Measurements from ENCODE around the gene FRMD3.

FRMD3 gene

GRCh38 chr9:83296123-83296522 lies 242.1 kb downstream of the FRMD3 start:
- H3K4me1 ChIP-seq (ENCODE audit: control insufficient read depth, insufficient read depth, low read depth, low read length), result no peaks in the 10 kb centered on the region
- no peak overlapping the region for H3K27ac ChIP-seq (ENCODE audit: low read length, poor library complexity, severe bottlenecking)
- no peaks in the 10 kb centered on the region for H3K36me3 ChIP-seq (ENCODE audit: control insufficient read depth in 1 of 2, insufficient read depth in 2 of 2, low read depth in 1 of 2, low read length in 2 of 2)
- H2BK15ac ChIP-seq (ENCODE audit: low read depth, poor library complexity, severe bottlenecking), result no peak overlapping the region
- H3K14ac ChIP-seq (ENCODE audit: low read length in 2 of 2), result no peak overlapping the region
- H3K18ac ChIP-seq (ENCODE audit: low read depth in 1 of 2, low read length in 2 of 2), result no peak overlapping the region
- H2AK5ac ChIP-seq (ENCODE audit: low read length, severe bottlenecking), result no peak overlapping the region
- H3K4me3 ChIP-seq (ENCODE audit: insufficient read depth in 1 of 2, low read depth in 1 of 2, low read length in 2 of 2), result no peak overlapping the region
- H2BK5ac ChIP-seq (ENCODE audit: low read depth, low read length, poor library complexity, severe bottlenecking), result no peak overlapping the region
- no peak overlapping the region for H4K8ac ChIP-seq (ENCODE audit: low read length)
- H3K27me3 ChIP-seq (ENCODE audit: control insufficient read depth in 1 of 2, insufficient read depth in 1 of 2, low read length in 2 of 2), result peaks cover 0 to 53% of the 10 kb centered on the region in 2 experiments
- no peak overlapping the region for H3K4me2 ChIP-seq (ENCODE audit: low read length, poor library complexity, severe bottlenecking)
- no peak overlapping the region for H2BK120ac ChIP-seq (ENCODE audit: low read depth, low read length)
- H2AFZ ChIP-seq (ENCODE audit: low read depth, low read length), result no peak overlapping the region
- H3K79me1 ChIP-seq (replicated peaks; ENCODE audit: low read length, poor library complexity, severe bottlenecking), result no peaks in the 10 kb centered on the region
- DNase-seq, result no peak
- WGBS, result 57% methylated on average over 1 of the region's 2 CpGs
- no peaks in the 10 kb centered on the region for H3K9me3 ChIP-seq (ENCODE audit: control insufficient read depth, low read length)
- H3K4ac ChIP-seq (ENCODE audit: low read depth in 1 of 2, low read length in 2 of 2), result no peak overlapping the region
- H3K9ac ChIP-seq (ENCODE audit: low read length), result no peak overlapping the region
- no peak overlapping the region for H2BK12ac ChIP-seq (ENCODE audit: low read length in 2 of 2)
- H3K23ac ChIP-seq (ENCODE audit: low read length in 2 of 2), result no peak overlapping the region
- no peak overlapping the region for H4K91ac ChIP-seq (ENCODE audit: low read length)

- Histone ChIP-seq H2BK5ac (ENCODE audit: low read depth, low read length, poor library complexity, severe bottlenecking) (no peak overlapping the region), H3K23ac (ENCODE audit: low read length in 2 of 2) (no peak overlapping the region), H2BK120ac (ENCODE audit: low read depth, low read length) (no peak overlapping the region), H2AFZ (ENCODE audit: low read depth, low read length) (no peak overlapping the region), H4K91ac (ENCODE audit: low read length) (no peak overlapping the region), H3K79me1 (replicated peaks; ENCODE audit: low read length, poor library complexity, severe bottlenecking) (no peaks in the 10 kb centered on the region), H4K8ac (ENCODE audit: low read length) (no peak overlapping the region), H3K4ac (ENCODE audit: low read depth in 1 of 2, low read length in 2 of 2) (no peak overlapping the region), H3K4me2 (ENCODE audit: low read length, poor library complexity, severe bottlenecking) (no peak overlapping the region), H3K9ac (ENCODE audit: low read length) (no peak overlapping the region), H3K9me3 (ENCODE audit: control insufficient read depth, low read length) (no peaks in the 10 kb centered on the region), H2BK15ac (ENCODE audit: low read depth, poor library complexity, severe bottlenecking) (no peak overlapping the region), H3K27me3 (ENCODE audit: control insufficient read depth in 1 of 2, insufficient read depth in 1 of 2, low read length in 2 of 2) (peaks cover 0 to 56% of the 10 kb centered on the region in 2 experiments), H2BK12ac (ENCODE audit: low read length in 2 of 2) (no peak overlapping the region), H3K4me3 (ENCODE audit: insufficient read depth in 1 of 2, low read depth in 1 of 2, low read length in 2 of 2) (no peak overlapping the region), H3K27ac (ENCODE audit: low read length, poor library complexity, severe bottlenecking) (no peak overlapping the region), H3K36me3 (ENCODE audit: control insufficient read depth in 1 of 2, insufficient read depth in 2 of 2, low read depth in 1 of 2, low read length in 2 of 2) (no peaks in the 10 kb centered on the region), H3K18ac (ENCODE audit: low read depth in 1 of 2, low read length in 2 of 2) (no peak overlapping the region), H2AK5ac (ENCODE audit: low read length, severe bottlenecking) (no peak overlapping the region), H3K4me1 (ENCODE audit: control insufficient read depth, insufficient read depth, low read depth, low read length) (no peaks in the 10 kb centered on the region), H3K14ac (ENCODE audit: low read length in 2 of 2) (no peak overlapping the region)
- 56% methylated on average over 1 of the region's 2 CpGs for WGBS
- DNase-seq, result no peak
These were observed 243.4 kb downstream of the FRMD3 start for GRCh38 chr9:83294816-83295215.

GRCh38 chr9:83291196-83291595 lies 247.0 kb downstream of the FRMD3 start:
- Histone ChIP-seq H4K91ac (ENCODE audit: low read length) (no peak overlapping the region), H2AK5ac (ENCODE audit: low read length, severe bottlenecking) (no peak overlapping the region), H3K4me1 (ENCODE audit: control insufficient read depth, insufficient read depth, low read depth, low read length) (no peaks in the 10 kb centered on the region), H3K79me1 (replicated peaks; ENCODE audit: low read length, poor library complexity, severe bottlenecking) (no peaks in the 10 kb centered on the region), H3K9me3 (ENCODE audit: control insufficient read depth, low read length) (no peaks in the 10 kb centered on the region), H3K27me3 (ENCODE audit: control insufficient read depth in 1 of 2, insufficient read depth in 1 of 2, low read length in 2 of 2) (peaks cover 0 to 41% of the 10 kb centered on the region in 2 experiments), H3K4me2 (ENCODE audit: low read length, poor library complexity, severe bottlenecking) (no peak overlapping the region), H3K4me3 (ENCODE audit: insufficient read depth in 1 of 2, low read depth in 1 of 2, low read length in 2 of 2) (no peak overlapping the region), H3K4ac (ENCODE audit: low read depth in 1 of 2, low read length in 2 of 2) (no peak overlapping the region), H3K14ac (ENCODE audit: low read length in 2 of 2) (no peak overlapping the region), H3K23ac (ENCODE audit: low read length in 2 of 2) (no peak overlapping the region), H3K18ac (ENCODE audit: low read depth in 1 of 2, low read length in 2 of 2) (no peak overlapping the region), H2BK12ac (ENCODE audit: low read length in 2 of 2) (no peak overlapping the region), H3K9ac (ENCODE audit: low read length) (no peak overlapping the region), H2BK120ac (ENCODE audit: low read depth, low read length) (no peak overlapping the region), H2AFZ (ENCODE audit: low read depth, low read length) (no peak overlapping the region), H3K36me3 (ENCODE audit: control insufficient read depth in 1 of 2, insufficient read depth in 2 of 2, low read depth in 1 of 2, low read length in 2 of 2) (no peaks in the 10 kb centered on the region), H3K27ac (ENCODE audit: low read length, poor library complexity, severe bottlenecking) (no peak overlapping the region), H4K8ac (ENCODE audit: low read length) (no peak overlapping the region), H2BK15ac (ENCODE audit: low read depth, poor library complexity, severe bottlenecking) (no peak overlapping the region), H2BK5ac (ENCODE audit: low read depth, low read length, poor library complexity, severe bottlenecking) (no peak overlapping the region)
- no peak for DNase-seq
- WGBS, result 90% methylated on average over 1 of the region's 1 CpG

GRCh38 chr9:83290692-83291091 lies 247.5 kb downstream of the FRMD3 start:
- Histone ChIP-seq H4K8ac (ENCODE audit: low read length) (no peak overlapping the region), H2BK120ac (ENCODE audit: low read depth, low read length) (no peak overlapping the region), H3K18ac (ENCODE audit: low read depth in 1 of 2, low read length in 2 of 2) (peak overlapping the region in 1 of 2 experiments; percentile 21), H2BK12ac (ENCODE audit: low read length in 2 of 2) (no peak overlapping the region), H3K79me1 (replicated peaks; ENCODE audit: low read length, poor library complexity, severe bottlenecking) (no peaks in the 10 kb centered on the region), H3K27ac (ENCODE audit: low read length, poor library complexity, severe bottlenecking) (no peak overlapping the region), H3K36me3 (ENCODE audit: control insufficient read depth in 1 of 2, insufficient read depth in 2 of 2, low read depth in 1 of 2, low read length in 2 of 2) (no peaks in the 10 kb centered on the region), H3K4ac (ENCODE audit: low read depth in 1 of 2, low read length in 2 of 2) (no peak overlapping the region), H2BK5ac (ENCODE audit: low read depth, low read length, poor library complexity, severe bottlenecking) (no peak overlapping the region), H3K14ac (ENCODE audit: low read length in 2 of 2) (no peak overlapping the region), H3K9ac (ENCODE audit: low read length) (no peak overlapping the region), H3K27me3 (ENCODE audit: control insufficient read depth in 1 of 2, insufficient read depth in 1 of 2, low read length in 2 of 2) (peaks cover 0 to 41% of the 10 kb centered on the region in 2 experiments), H2BK15ac (ENCODE audit: low read depth, poor library complexity, severe bottlenecking) (no peak overlapping the region), H3K4me3 (ENCODE audit: insufficient read depth in 1 of 2, low read depth in 1 of 2, low read length in 2 of 2) (no peak overlapping the region), H2AFZ (ENCODE audit: low read depth, low read length) (no peak overlapping the region), H3K4me2 (ENCODE audit: low read length, poor library complexity, severe bottlenecking) (no peak overlapping the region), H3K23ac (ENCODE audit: low read length in 2 of 2) (no peak overlapping the region), H3K9me3 (ENCODE audit: control insufficient read depth, low read length) (no peaks in the 10 kb centered on the region), H4K91ac (ENCODE audit: low read length) (no peak overlapping the region), H2AK5ac (ENCODE audit: low read length, severe bottlenecking) (no peak overlapping the region), H3K4me1 (ENCODE audit: control insufficient read depth, insufficient read depth, low read depth, low read length) (no peaks in the 10 kb centered on the region)
- no peak for DNase-seq
- 0% methylated on average over 4 of the region's 5 CpGs for WGBS
